Posterior vena cava (tissue), 2 donors: ENCODE results near the gene ADGRG2. TPM values are rescaled to one million over a fixed set of nuclear protein-coding genes. Genes with fewer than 3 reads are reported as not detected.
"Not testable (repeated sequence)": the region's sequence is repeated elsewhere in the genome, so short reads cannot be mapped to it uniquely, and the experiment has no call there.

Experiments used
- DNase-seq: peaks from one replicate; pipeline ENCODE4 v3.0.0-alpha.2; 2020; ENCODE audit warnings: low spot score
- intact Hi-C, 2 donors: fragments of 100-400 bp; cut with DNase I; formaldehyde crosslinking; loops; one replicate each; pipeline versions ENCODE4 v1.14.1 to v1.14.2; 2022 to 2023
- total RNA-seq, 2 donors: library from RNA; stranded (reverse); fragmentation: NEBNext Ultra II Directional; extraction: Animal tissue kit (Norgen Biotek cat#: 25700); gene quantifications; one replicate each; pipeline ENCODE4 v1.2.1, GENCODE V29; 2021
- donor health status: DM: yes; HTN: yes; CAD: no.
- donor health status: DM: yes; HTN: yes; CAD: no.

Gene ADGRG2
- total RNA-seq, 2 donors from 2014 or later, result 1.0 TPM

DNA sequence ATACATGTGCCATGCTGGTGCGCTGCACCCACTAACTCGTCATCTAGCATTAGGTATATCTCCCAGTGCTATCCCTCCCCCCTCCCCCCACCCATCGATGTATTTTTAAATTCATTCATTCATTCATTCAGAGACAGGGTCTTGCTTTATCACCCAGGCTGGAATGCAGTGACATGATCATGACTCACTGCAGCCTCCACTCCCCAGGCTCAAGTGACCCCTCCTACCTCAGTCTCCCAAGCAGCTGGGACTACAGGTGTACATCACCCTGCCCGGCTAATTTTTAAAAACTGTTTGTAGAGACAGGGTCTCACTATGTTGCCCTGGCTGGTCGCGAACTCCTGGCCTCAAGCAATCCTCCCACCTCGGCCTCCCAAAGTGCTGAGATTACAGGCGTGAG is 105.7 kb downstream of the ADGRG2 start:
- DNase-seq, intact Hi-C loops: not testable (repeated sequence)

- intact Hi-C loops, result no loop called here
- no peak for DNase-seq
Measured at GRCh38 chrX:19007868-19008267, 114.4 kb downstream of the ADGRG2 start.

DNA sequence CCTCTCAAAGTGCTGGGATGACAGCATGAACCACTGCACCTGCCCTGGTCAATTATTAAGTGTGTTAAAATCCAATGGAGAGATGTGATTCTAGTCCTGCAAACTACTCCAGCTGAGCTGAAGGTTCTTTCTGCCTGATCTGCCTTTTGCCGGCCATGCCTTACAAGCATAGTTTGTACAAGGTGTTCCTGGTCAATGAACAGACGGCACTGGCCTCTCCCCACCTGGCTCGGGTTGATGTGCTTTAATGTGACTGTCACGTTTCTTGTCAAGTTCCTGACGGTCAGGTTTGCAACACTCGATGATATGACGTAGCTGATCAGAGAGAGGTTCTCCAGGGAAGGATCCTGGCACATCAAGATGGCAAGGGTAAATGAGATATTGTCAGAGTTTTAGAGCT is 115.3 kb downstream of the ADGRG2 start:
- no peak for DNase-seq
- intact Hi-C loops, result no loop called here

DNA sequence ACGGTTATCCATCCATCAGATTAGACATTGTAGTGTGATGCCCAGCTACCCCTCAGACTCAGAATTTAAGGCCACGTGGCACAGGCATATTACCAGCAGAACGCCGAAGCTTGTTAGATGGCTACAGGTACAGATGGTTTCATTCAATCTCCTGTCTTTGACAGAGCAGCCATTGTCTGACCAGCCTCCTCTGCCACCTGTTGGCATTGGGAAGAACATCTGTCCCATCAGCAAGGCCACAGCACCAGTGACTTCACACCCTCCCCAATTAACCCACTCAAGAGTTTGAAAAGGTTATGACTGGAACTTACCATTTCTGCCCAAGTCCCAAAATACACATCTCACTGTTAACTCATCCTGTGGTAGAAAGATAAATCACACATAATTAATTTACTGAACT is 116.4 kb downstream of the ADGRG2 start:
- no peak for DNase-seq
- intact Hi-C loops, result no loop called here

DNA sequence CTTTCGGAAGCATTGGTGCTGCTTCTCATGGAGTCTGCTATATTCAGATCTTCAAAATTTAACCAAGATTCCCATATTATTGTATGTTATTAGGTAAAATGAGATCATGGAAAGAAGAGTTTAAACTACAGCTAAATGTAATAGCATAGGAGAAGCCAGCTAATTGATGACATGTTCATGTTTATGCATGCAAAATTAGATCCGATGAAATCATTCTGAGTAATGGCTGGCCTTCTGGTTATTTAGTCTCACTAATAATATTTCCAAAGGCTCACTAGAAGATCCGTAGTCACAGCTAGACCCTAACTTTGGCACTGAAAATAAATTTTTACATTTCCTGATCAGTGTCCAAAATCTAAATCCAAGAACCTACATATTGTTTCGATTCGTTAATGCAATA is 118.5 kb downstream of the ADGRG2 start:
- intact Hi-C loops, result no loop called here

DNA sequence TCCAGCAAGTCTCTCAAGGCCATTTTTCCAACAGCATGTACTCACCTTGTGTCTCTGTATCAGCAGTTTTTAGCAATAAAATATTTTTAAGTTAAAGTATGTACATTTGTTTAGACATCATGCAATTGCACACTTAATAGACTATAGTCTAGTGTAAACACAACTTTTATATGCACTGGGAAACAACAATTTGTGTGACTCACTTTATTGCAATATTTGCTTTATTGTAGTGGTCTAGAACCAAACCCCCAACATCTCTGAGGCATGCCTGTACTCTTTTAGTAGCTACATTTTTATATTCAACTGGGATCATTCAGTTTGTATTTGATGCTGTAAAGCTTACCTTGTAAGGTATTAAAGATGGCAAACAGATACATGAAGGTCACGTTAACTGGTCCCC is 123.6 kb downstream of the ADGRG2 start:
- no peak for DNase-seq
- intact Hi-C loops, result no loop called here

More for the DNA sequence above, 118.5 kb downstream of the ADGRG2 start:
- no peak for DNase-seq

- intact Hi-C loops, result no loop called here
- DNase-seq, result no peak
Measured at GRCh38 chrX:18997916-18998315, 124.4 kb downstream of the ADGRG2 start.

DNA sequence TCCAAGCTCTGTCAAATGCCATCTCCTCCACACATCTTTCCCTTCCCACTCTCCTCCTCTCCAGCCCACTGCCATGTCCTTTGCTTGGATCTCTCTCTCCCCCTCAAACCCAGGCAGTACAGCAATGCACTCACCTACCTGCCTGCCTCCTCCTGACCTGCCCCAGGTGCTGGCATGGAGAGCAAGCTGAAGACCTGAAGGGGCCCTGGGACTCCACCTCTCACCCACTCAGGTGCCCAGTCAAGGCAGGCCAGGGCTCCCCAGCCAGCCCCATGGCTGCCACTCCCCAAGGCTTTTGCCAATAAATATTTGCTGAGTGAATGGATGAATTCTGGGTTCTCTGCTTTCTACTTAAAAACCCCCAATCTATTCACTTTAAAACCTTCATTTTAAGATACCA is 125.7 kb downstream of the ADGRG2 start:
- intact Hi-C loops, result no loop called here
- no peak for DNase-seq

GRCh38 chrX:18995221-18995620 is 127.0 kb downstream of the ADGRG2 start:
- intact Hi-C loops, result no loop called here
- DNase-seq, result no peak

GRCh38 chrX:18994713-18995112 is 127.6 kb downstream of the ADGRG2 start:
- intact Hi-C loops, result no loop called here
- no peak for DNase-seq

DNA sequence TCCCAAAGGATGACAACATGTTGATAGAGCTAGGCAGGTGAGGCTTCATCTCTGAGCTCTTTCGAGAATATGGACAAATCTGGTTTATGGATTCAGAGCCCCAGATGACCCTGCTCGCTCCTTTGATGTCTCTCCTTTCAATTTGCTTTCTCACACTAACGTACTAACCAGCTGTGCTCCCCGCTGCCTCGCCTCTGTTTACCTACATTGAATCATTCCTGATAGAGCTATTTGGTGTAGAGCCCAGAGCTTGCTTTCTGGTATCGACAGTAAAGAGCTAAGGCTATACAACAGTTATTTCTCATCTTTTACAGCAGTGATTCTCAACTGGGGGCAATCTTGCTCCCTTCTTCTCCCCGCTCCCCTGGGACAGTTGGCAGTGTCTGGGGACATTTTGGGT is 129.4 kb downstream of the ADGRG2 start:
- intact Hi-C loops, result no loop called here
- no peak for DNase-seq

DNA sequence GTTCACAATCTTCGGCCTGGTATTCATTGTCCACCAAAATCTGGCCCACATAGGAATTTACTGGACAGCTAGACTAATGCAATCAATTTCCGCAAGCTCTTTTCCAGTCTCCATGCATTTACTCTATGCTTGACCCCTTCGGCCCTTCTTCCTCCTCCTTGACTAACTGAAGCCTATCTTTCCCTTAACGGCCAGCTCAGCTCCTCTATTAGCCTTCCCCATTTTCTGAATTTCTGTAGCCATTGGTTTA is 137.2 kb downstream of the ADGRG2 start:
- DNase-seq, result no peak
- intact Hi-C loops, result no loop called here

DNA sequence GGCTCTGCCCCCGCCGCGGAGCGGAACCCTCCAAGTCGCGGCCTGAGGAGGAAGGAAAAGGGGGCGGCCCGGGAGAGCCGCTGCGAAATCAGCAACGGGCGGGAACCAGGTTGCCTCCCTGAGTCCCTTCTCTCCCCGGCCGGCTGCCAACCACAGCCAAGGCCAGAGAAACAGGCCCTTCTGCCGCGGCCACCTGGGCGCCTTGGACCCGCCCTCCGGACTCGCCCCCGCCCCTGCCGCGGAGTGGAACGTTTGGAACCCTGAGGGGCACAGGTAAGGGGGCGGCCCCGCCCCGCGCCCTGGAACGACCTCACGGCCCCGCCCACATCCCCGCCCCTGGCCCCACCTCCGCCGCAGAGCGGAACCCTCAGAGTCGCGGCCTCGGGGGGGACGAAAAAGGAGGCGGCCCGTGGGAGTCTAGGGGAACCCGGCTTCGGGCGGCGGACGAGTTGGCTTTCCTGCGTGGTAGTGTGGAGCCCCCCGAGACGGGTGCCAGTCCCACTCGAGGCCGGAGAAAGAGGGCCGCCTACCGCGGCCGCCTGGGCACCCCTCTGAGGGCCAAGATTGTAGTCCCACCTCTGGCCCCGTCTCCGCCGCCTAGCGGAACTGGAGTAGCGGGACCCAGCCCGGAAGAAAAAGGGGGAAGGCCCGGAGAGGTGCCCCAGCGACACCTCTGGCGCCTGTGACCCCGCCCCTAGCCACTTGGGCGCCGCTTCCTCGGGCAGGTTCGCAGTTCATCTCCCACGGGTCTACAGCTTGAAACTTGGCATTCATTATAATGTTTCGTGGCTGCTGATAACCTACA is 137.7 kb downstream of the ADGRG2 start:
- DNase-seq, result peak; percentile 93
- intact Hi-C loops, result no loop called here

DNA sequence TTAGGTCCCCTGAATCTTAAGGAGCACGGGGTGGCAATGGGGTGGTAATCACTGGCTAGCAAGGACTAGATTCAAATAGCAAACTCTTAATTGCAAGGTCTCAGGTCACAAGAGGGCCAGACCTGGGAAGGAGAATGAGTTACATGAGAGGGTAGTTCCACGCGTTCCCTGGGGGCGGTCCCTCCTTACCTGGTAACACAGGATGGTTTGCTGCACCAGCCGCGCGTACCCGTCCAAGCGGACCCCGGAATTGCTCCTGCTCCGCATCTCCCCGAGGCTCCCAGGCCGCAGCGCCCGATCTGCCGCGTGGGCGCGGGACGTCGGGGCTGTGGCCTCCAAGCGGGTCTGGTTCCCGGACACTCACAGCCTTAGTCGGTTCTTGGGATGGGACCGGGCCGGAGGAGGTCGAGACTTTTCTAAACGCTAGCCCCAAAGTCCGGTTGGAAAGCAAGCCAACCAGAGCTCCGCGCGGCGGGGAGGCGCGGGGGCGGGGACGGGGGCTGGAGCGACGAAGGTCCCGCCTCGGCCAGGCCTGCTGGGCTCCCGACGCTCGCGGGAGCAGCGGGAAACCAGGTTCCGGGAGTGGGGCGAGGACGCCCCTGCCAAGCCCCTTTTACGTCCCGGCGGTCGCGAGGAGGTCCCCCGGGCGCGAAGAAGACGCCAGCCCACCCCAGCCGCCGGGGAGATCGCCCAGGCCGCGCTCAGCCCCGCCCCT is 138.4 kb downstream of the ADGRG2 start, which contains the start of gene PHKA2:
TSS of gene PHKA2 (minus strand) at position 449 of the 715 bp plus-strand sequence. CDS start at position 267, 182 bp downstream.
- DNase-seq, result peak; percentile 85
- intact Hi-C loops, result no loop called here

- intact Hi-C loops, result no loop called here
- no peak for DNase-seq
Measured at GRCh38 chrX:18981124-18981807, 141.0 kb downstream of the ADGRG2 start.

DNA sequence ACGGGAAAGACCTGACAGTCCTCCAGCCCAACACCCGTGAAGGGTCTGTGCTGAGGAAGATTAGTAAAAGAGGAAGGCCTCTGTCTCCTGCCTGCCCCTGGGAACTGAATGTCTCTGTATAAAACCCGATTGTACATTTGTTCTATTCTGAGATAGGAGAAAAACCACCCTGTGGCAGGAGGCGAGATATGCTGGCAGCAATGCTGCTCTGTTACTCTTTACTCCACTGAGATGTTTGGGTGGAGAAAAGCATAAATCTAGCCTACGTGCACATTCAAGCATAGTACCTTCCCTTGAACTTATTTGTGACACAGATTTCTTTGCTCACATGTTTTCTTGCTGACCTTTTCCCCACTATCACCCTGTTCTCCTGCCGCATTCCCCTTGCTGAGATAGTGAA is 142.0 kb downstream of the ADGRG2 start:
- intact Hi-C loops, result not testable (repeated sequence)

GRCh38 chrX:18974993-18975392 is 147.3 kb downstream of the ADGRG2 start:
- no peak for DNase-seq
- intact Hi-C loops, result no loop called here

More for the DNA sequence above, 142.0 kb downstream of the ADGRG2 start:
- not testable (repeated sequence) for DNase-seq

- intact Hi-C loops, result no loop called here
- DNase-seq, result no peak
Measured at GRCh38 chrX:18973527-18974192, 148.6 kb downstream of the ADGRG2 start.

DNA sequence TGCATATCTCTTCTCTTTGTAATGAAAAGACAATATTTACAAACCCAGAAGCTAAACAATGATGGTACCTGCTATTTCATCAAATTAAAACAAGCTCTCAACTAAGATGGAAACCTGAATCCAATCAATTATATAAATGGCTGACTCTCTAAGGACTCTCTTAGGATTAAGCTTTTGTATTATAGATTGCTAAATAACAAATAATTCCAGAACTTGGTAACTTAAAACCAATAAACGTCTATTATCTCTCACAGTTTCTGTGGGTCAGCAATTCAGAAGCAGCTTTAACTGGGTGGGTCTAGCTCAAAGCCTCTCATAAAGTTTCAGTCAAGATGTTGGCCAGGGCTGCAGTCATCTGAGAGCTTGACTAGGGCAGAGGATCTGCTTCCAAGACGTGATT is 150.8 kb downstream of the ADGRG2 start:
- DNase-seq, result no peak
- intact Hi-C loops, result no loop called here

GRCh38 chrX:18970465-18970864 is 151.8 kb downstream of the ADGRG2 start:
- DNase-seq, result no peak
- intact Hi-C loops, result no loop called here
